ENCODE data around the gene RNF208.
A peak's percentile ranks its signal among the peaks of the same experiment; 100 is the strongest.

Gene RNF208

GRCh38 chr9:137206602-137207001 lies 15.4 kb downstream of the RNF208 start:
- no peak for DNase-seq (ENCODE audit: extremely low read depth, low read depth)
- TF ChIP-seq CTCF (IDR thresholded peaks at IDR 0.05; ENCODE audit: low read depth, low read length), result no peak

GRCh38 chr9:137205126-137206069 lies 16.6 kb downstream of the RNF208 start, which contains the start of the genes NDOR1 and TMEM203:
Gene NDOR1 (plus strand): TSS chr9:137205700. CDS start chr9:137205778, 78 bp downstream.
Gene TMEM203 (minus strand): TSS chr9:137205648. CDS start chr9:137205414, 234 bp downstream.
- TF ChIP-seq CTCF (IDR thresholded peaks at IDR 0.05; ENCODE audit: low read depth, low read length), result no peak

GRCh38 chr9:137204731-137205125 lies 17.3 kb downstream of the RNF208 start:
- no peak for DNase-seq (ENCODE audit: extremely low read depth, low read depth)
- TF ChIP-seq CTCF (IDR thresholded peaks at IDR 0.05; ENCODE audit: low read depth, low read length), result no peak

More at GRCh38 chr9:137205126-137206069, 16.6 kb downstream of the RNF208 start, which contains the start of the genes NDOR1 and TMEM203:
- DNase-seq (ENCODE audit: extremely low read depth, low read depth), result peak; percentile 11

- no peak for DNase-seq (ENCODE audit: extremely low read depth, low read depth)
Measured at GRCh38 chr9:137202966-137203365, 19.1 kb downstream of the RNF208 start.

GRCh38 chr9:137201205-137201868 lies 20.7 kb downstream of the RNF208 start:
- DNase-seq (ENCODE audit: extremely low read depth, low read depth), result no peak
- no peak for TF ChIP-seq CTCF (IDR thresholded peaks at IDR 0.05; ENCODE audit: low read depth, low read length)

More at GRCh38 chr9:137202966-137203365, 19.1 kb downstream of the RNF208 start:
- no peak for TF ChIP-seq CTCF (IDR thresholded peaks at IDR 0.05; ENCODE audit: low read depth, low read length)

GRCh38 chr9:137200311-137201204 lies 21.5 kb downstream of the RNF208 start, which contains the start of gene TPRN:
Gene TPRN (minus strand): TSS chr9:137200741. CDS start chr9:137200711, 30 bp downstream.
- no peak for TF ChIP-seq CTCF (IDR thresholded peaks at IDR 0.05; ENCODE audit: low read depth, low read length)
- DNase-seq (ENCODE audit: extremely low read depth, low read depth), result peak; percentile 97
